ENCODE results near the gene WNT7B. TPM values are rescaled to one million over a fixed set of nuclear protein-coding genes. Genes with fewer than 3 reads are reported as not detected.
"Not testable (repeated sequence)": the region's sequence is repeated elsewhere in the genome, so short reads cannot be mapped to it uniquely, and the experiment has no call there.

WNT7B gene
- total RNA-seq, 2 experiments from 2014 or later: not detected

DNA sequence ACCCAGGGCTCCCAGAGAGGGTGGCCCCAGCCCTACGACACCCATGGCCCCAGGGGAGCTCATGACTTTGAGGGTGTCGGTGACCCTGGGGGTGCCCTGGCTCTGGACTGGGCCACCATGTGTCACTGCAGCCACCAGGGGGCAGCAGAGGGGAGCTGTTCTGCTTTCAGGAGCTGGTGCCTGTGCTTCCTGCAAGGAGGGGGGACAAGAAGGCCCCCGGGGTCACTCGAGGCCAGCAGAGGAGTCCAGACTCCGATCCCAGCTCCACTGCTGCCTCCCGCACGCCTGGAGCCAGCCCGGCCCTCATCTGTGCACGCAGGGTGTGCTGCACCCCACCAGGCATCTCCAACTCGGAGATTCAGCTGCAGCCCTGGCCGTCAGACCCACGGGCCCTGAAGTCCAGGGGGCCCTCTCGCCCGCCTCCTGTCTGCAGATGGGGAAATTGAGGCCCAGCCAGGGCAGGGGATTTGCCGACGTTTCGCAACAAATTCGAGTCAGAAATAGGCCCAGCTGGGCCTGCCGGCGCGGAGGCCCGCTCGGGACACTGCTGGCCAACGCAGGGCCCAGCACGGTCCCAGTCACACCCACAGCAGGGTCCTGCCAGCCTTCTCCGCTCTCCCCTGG lies 29.5 kb upstream of the WNT7B start:
- peaks cover 6 to 10% of the 10 kb centered on the region in 2 experiments for H3K9me3 ChIP-seq (ENCODE audit: control insufficient read depth in 1 of 2, insufficient read depth in 1 of 2, low read length in 2 of 2)
- peaks cover 4% of the 10 kb centered on the region for H3K27me3 Mint-ChIP-seq
- no peaks in the 10 kb centered on the region for H3K36me3 ChIP-seq (ENCODE audit: insufficient read depth, low read length)
- CTCF ChIA-PET: interaction anchor here (0.6 to 2.5 kb wide), 35 partner anchors 8 to 736 kb away, joined by 3 to 78 read pairs (median 4); partner anchors contain the start of gene GTSE1
- no peaks in the 10 kb centered on the region for H3K36me3 Mint-ChIP-seq (ENCODE audit: low read depth)
- peaks cover 16% of the 10 kb centered on the region for H3K4me1 ChIP-seq (ENCODE audit: insufficient read depth, low read length)
- no peaks in the 10 kb centered on the region for H3K9me3 Mint-ChIP-seq
- H3K27ac Mint-ChIP-seq: no peak overlapping the region
- no peak overlapping the region for H3K4me3 ChIP-seq (ENCODE audit: low read length)
- intact Hi-C loops (cut with DNase I, micrococcal nuclease): loop anchor here (1.0 to 10.0 kb wide), 5 partner anchors 30 to 538 kb away; partner anchors contain the start of gene GTSE1 (in 1 of the 2)
- peaks cover 0 to 4% of the 10 kb centered on the region in 2 experiments for H3K27me3 ChIP-seq (ENCODE audit: control insufficient read depth in 1 of 2, insufficient read depth in 2 of 2, low read length in 2 of 2)
- peaks cover 4% of the 10 kb centered on the region for H3K4me1 Mint-ChIP-seq (ENCODE audit: low read depth)
- POLR2A ChIA-PET: interaction anchor here (0.8 to 1.8 kb wide), 7 partner anchors 8 to 110 kb away, joined by 3 to 19 read pairs (median 5); no protein-coding TSS in a partner anchor
- no peak overlapping the region for H3K4me3 Mint-ChIP-seq
- TF ChIP-seq, protein P1, sequence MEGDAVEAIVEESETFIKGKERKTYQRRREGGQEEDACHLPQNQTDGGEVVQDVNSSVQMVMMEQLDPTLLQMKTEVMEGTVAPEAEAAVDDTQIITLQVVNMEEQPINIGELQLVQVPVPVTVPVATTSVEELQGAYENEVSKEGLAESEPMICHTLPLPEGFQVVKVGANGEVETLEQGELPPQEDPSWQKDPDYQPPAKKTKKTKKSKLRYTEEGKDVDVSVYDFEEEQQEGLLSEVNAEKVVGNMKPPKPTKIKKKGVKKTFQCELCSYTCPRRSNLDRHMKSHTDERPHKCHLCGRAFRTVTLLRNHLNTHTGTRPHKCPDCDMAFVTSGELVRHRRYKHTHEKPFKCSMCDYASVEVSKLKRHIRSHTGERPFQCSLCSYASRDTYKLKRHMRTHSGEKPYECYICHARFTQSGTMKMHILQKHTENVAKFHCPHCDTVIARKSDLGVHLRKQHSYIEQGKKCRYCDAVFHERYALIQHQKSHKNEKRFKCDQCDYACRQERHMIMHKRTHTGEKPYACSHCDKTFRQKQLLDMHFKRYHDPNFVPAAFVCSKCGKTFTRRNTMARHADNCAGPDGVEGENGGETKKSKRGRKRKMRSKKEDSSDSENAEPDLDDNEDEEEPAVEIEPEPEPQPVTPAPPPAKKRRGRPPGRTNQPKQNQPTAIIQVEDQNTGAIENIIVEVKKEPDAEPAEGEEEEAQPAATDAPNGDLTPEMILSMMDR (IDR thresholded peaks at IDR 0.05): peak; percentile 95
- ATAC-seq (ENCODE audit: poor library complexity): peak; percentile 94
- H3K27ac ChIP-seq (ENCODE audit: low read depth in 1 of 2, low read length in 2 of 2): no peak overlapping the region
- peak; percentile 79 to 94 (median 89) for DNase-seq

DNA sequence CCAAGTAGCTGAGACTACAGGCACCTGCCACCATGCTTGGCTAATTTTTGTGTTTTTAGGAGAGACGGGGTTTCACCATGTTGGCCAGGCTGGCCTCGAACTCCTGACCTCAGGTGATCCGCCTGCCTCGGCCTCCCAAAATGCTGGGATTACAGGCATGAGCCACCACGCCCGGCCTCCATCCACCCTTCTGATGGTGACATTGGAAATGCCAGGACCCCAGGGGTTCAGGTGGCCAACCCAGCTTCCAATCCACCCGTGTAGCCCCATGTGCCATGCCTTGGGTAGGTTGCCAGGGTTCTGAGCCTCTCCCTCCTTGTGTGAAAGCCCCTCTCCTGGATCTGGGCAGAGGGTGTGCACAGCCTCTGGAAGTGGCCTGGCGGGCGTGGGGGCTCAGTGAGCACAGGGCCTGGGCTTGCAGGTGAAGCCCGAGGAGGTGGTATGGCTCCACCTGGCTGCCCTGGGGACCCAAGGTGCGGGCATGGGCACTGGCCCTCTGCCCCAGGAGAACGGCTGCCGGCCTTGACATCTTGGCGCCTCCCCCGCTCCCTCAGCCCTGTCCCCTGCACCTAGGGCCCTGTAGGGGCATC lies 28.2 kb upstream of the WNT7B start:
- not testable (repeated sequence) for ATAC-seq (ENCODE audit: poor library complexity); DNase-seq; H3K4me3 Mint-ChIP-seq; H3K36me3 ChIP-seq (ENCODE audit: insufficient read depth, low read length); H3K27me3 Mint-ChIP-seq; H3K4me1 Mint-ChIP-seq (ENCODE audit: low read depth); H3K9me3 ChIP-seq (ENCODE audit: control insufficient read depth in 1 of 2, insufficient read depth in 1 of 2, low read length in 2 of 2); H3K27ac ChIP-seq (ENCODE audit: low read depth in 1 of 2, low read length in 2 of 2); H3K4me3 ChIP-seq (ENCODE audit: low read length); H3K36me3 Mint-ChIP-seq (ENCODE audit: low read depth); H3K27me3 ChIP-seq (ENCODE audit: control insufficient read depth in 1 of 2, insufficient read depth in 2 of 2, low read length in 2 of 2); H3K27ac Mint-ChIP-seq; H3K9me3 Mint-ChIP-seq
- POLR2A ChIA-PET: interaction anchor here (1.7 to 1.8 kb wide), 3 partner anchors 31 to 111 kb away, joined by 8 to 19 read pairs (median 10); no protein-coding TSS in a partner anchor
- CTCF ChIA-PET: interaction anchor here (0.8 to 2.5 kb wide), 6 partner anchors 17 to 309 kb away, joined by 3 to 78 read pairs (median 12); partner anchors contain the start of gene GTSE1
- peaks cover 16% of the 10 kb centered on the region for H3K4me1 ChIP-seq (ENCODE audit: insufficient read depth, low read length)
- intact Hi-C loops (cut with DNase I, micrococcal nuclease): loop anchor here (5.0 to 10.0 kb wide), 3 partner anchors 292 to 540 kb away; partner anchors contain the start of gene GTSE1 (in 1 of the 2)

GRCh38 chr22:46004105-46004866 lies 27.3 kb upstream of the WNT7B start:
- TF ChIP-seq, protein P1 (IDR thresholded peaks at IDR 0.05): no peak
- Histone ChIP-seq H3K4me1 (ENCODE audit: insufficient read depth, low read length) (peaks cover 16% of the 10 kb centered on the region), H3K27me3 (ENCODE audit: control insufficient read depth in 1 of 2, insufficient read depth in 2 of 2, low read length in 2 of 2) (peaks cover 0 to 2% of the 10 kb centered on the region in 2 experiments), H3K36me3 (ENCODE audit: insufficient read depth, low read length) (no peaks in the 10 kb centered on the region), H3K27ac (ENCODE audit: low read depth in 1 of 2, low read length in 2 of 2) (no peak overlapping the region), H3K4me3 (ENCODE audit: low read length) (no peak overlapping the region), H3K9me3 (ENCODE audit: control insufficient read depth in 1 of 2, insufficient read depth in 1 of 2, low read length in 2 of 2) (no peaks in the 10 kb centered on the region)
- Mint-ChIP-seq H3K4me3 (no peak overlapping the region), H3K27ac (no peak overlapping the region), H3K36me3 (ENCODE audit: low read depth) (no peaks in the 10 kb centered on the region), H3K27me3 (peaks cover 4% of the 10 kb centered on the region), H3K4me1 (ENCODE audit: low read depth) (peaks cover 4% of the 10 kb centered on the region), H3K9me3 (no peaks in the 10 kb centered on the region)
- CTCF ChIA-PET: interaction anchor here (1.4 kb wide), 1 partner anchor 112 kb away, joined by 5 read pairs; no protein-coding TSS in a partner anchor
- DNase-seq (peak in 1 of 14 experiments; percentile 52), ATAC-seq (ENCODE audit: poor library complexity) (no peak)
- POLR2A ChIA-PET: no interaction called here
- intact Hi-C loops (cut with DNase I, micrococcal nuclease): loop anchor here in 1 of 2 experiments (10.0 kb wide), 1 partner anchor 541 kb away; no protein-coding TSS in a partner anchor

All from CD4-positive, alpha-beta T cell (primary cell).